Endodermal cell (in vitro differentiated cells): ENCODE results near the gene ZIC2. TPM values are rescaled to one million over a fixed set of nuclear protein-coding genes. Genes with fewer than 3 reads are reported as not detected.

Experiments
- DNase-seq: peaks from one replicate; pipeline ENCODE4 v3.0.0-alpha.2; 2017
- H3K27ac ChIP-seq: 2 replicates; pipeline ENCODE4 v1.5.1; 2013; ENCODE audit warnings: mild to moderate bottlenecking, low read depth, low read length, moderate library complexity
- H3K27me3 ChIP-seq: 2 replicates; pipeline ENCODE4 v1.6.1; 2013; ENCODE audit warnings: mild to moderate bottlenecking, low read length, moderate library complexity; ENCODE audit not compliant: insufficient read depth, control insufficient read depth, poor library complexity, severe bottlenecking
- H3K36me3 ChIP-seq: 2 replicates; pipeline ENCODE4 v1.7.0; 2013; ENCODE audit warnings: mild to moderate bottlenecking, low read length, moderate library complexity; ENCODE audit not compliant: control insufficient read depth, insufficient read depth
- H3K4me1 ChIP-seq: one replicate; pipeline ENCODE4 v1.7.0; 2013; ENCODE audit warnings: low read length; ENCODE audit not compliant: control insufficient read depth, insufficient read depth
- H3K4me3 ChIP-seq: 2 replicates; pipeline ENCODE4 v1.5.1; 2013; ENCODE audit warnings: mild to moderate bottlenecking, low read length, moderate library complexity
- H3K9ac ChIP-seq: 2 replicates; pipeline ENCODE4 v1.6.1; 2013; ENCODE audit warnings: mild to moderate bottlenecking, low read length, moderate library complexity; ENCODE audit not compliant: poor library complexity, severe bottlenecking; ENCODE audit errors: extremely low read depth
- H3K9me3 ChIP-seq: 2 replicates; pipeline ENCODE4 v1.6.1; 2013; ENCODE audit warnings: mild to moderate bottlenecking, low read length, moderate library complexity; ENCODE audit not compliant: control insufficient read depth
- H3K27ac Mint-ChIP-seq: 2 replicates; pipeline ENCODE4 v1.8.0; 2020; ENCODE audit warnings: mixed read lengths
- H3K27me3 Mint-ChIP-seq: 2 replicates; pipeline ENCODE4 v1.8.0; 2021; ENCODE audit warnings: mild to moderate bottlenecking, mixed read lengths; ENCODE audit not compliant: insufficient read depth
- H3K36me3 Mint-ChIP-seq: 2 replicates; pipeline ENCODE4 v1.8.0; 2020; ENCODE audit warnings: low read depth, mixed read lengths
- H3K4me1 Mint-ChIP-seq: 2 replicates; pipeline ENCODE4 v1.8.0; 2020; ENCODE audit warnings: mixed read lengths
- H3K4me3 Mint-ChIP-seq: 2 replicates; pipeline ENCODE4 v1.8.0; 2020; ENCODE audit warnings: mild to moderate bottlenecking, moderate library complexity, mixed read lengths
- H3K9me3 Mint-ChIP-seq: 2 replicates; pipeline ENCODE4 v1.8.0; 2020; ENCODE audit warnings: mild to moderate bottlenecking, mixed read lengths
- WGBS, 2 experiments: methylation state at CpG; one replicate each; pipeline versions ENCODE4 v1.1.5 to v1.1.7; 2013; ENCODE audit warnings: missing lambda C conversion rate in 2 of 2, mixed read lengths in 1 of 2; ENCODE audit not compliant: insufficient coverage in 1 of 2, insufficient read length in 1 of 2; 5-methylcytosine and 5-hydroxymethylcytosine counted together
- long read RNA-seq, 4 experiments: library from polyadenylated mRNA in 2 of 4; library from RNA in 1 of 4; library from capped mRNA in 1 of 4; stranded (forward) in 3 of 4; unstranded in 1 of 4; transcript quantifications; one replicate each; pipeline ENCODE4 v2.0.0, GENCODE V29; 2020 to 2021; ENCODE audit warnings: inconsistent platforms in 1 of 4
- polyA plus RNA-seq, 2 experiments: library from polyadenylated mRNA; stranded (reverse); fragments of 50-300 nt; gene quantifications; one replicate each; pipeline ENCODE4 v1.2.3, GENCODE V29; 2013
- total RNA-seq, 2 donors: library from RNA; stranded (reverse); fragmentation: NEBNext Ultra II Directional in 1 of 2; extraction: Animal tissue kit (Norgen Biotek cat#: 25700) in 1 of 2; gene quantifications; 2 replicates in 1 of 2; 3 replicates in 1 of 2; pipeline ENCODE4 v1.2.1, GENCODE V29; 2021
- TF ChIP-seq, protein P1 (sequence below): fragments of 200-600 bp; sonication (generic); conservative IDR thresholded peaks from 2 replicates; pipeline ENCODE4 v1.5.0; 2021; ENCODE audit warnings: antibody characterized with exemption, mild to moderate bottlenecking

ZIC2 gene
- total RNA-seq = 100 to 1,000 TPM; 182 to 301 TPM
- polyA plus RNA-seq (2013, experiment 1 of 2) = 198 TPM
- 160 TPM for polyA plus RNA-seq (2013, experiment 2 of 2)
- long read RNA-seq, experiment 1, transcript ZIC2-201 (3 exons, 2,983 nt) = major isoform, 13 of 77 reads
- long read RNA-seq, experiment 1, partial matches to known transcripts = 59 of 77 reads
- long read RNA-seq, experiment 1, other reads (novel, unspliced or antisense) = 3 of 77 reads
- long read RNA-seq, experiment 2, transcript ZIC2-201 (3 exons, 2,983 nt) = major isoform, 205 of 232 reads
- long read RNA-seq, experiment 2, partial matches to known transcripts = 13 of 232 reads
- long read RNA-seq, experiment 2, other reads (novel, unspliced or antisense) = 10 of 232 reads
- long read RNA-seq, experiment 3, partial matches to known transcripts = 0 of 8 reads
- long read RNA-seq, experiment 3, other reads (novel, unspliced or antisense) = 7 of 8 reads
- long read RNA-seq, experiment 4, partial matches to known transcripts = 0 of 2 reads
- long read RNA-seq, experiment 4, other reads (novel, unspliced or antisense) = 2 of 2 reads

DNA sequence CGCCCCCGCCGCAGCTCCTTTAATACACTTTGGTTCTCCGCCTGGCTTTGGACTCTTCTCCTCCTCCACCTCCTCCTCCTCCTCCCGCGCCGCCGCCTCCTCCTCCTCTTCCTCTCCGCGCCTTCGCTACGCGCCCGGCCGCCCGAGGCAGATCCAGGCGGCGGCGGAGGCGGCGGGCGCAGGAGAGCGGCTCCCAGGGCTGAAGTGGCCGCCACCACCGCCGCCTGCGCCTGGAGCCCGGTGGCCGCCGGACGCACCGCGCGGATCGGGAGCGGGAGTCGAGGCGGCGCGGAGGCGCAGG, at the start of gene ZIC2:
Gene ZIC2 (plus strand): TSS at position 50 of the 301 bp plus-strand sequence. CDS start 281 bp downstream, outside the sequence.
- Histone ChIP-seq H3K36me3 (peaks cover 42% of the 10 kb centered on the region), H3K9ac (peak within 1 kb of the TSS; percentile 98), H3K4me3 (peak within 1 kb of the TSS; percentile 92), H3K9me3 (no peaks in the 10 kb centered on the region), H3K4me1 (peaks cover 5% of the 10 kb centered on the region), H3K27me3 (peaks cover 16% of the 10 kb centered on the region), H3K27ac (peak within 1 kb of the TSS; percentile 98)
- Mint-ChIP-seq H3K9me3 (no peaks in the 10 kb centered on the region), H3K4me3 (peak within 1 kb of the TSS; percentile 94), H3K4me1 (peaks cover 27% of the 10 kb centered on the region), H3K27me3 (peaks cover 21% of the 10 kb centered on the region), H3K36me3 (peaks cover 35% of the 10 kb centered on the region), H3K27ac (peak within 1 kb of the TSS; percentile 94)
- DNase-seq = no peak
- 0 to 1% methylated on average over 18 to 38 of the region's 41 CpGs for WGBS, 2 experiments
- TF ChIP-seq, protein P1, sequence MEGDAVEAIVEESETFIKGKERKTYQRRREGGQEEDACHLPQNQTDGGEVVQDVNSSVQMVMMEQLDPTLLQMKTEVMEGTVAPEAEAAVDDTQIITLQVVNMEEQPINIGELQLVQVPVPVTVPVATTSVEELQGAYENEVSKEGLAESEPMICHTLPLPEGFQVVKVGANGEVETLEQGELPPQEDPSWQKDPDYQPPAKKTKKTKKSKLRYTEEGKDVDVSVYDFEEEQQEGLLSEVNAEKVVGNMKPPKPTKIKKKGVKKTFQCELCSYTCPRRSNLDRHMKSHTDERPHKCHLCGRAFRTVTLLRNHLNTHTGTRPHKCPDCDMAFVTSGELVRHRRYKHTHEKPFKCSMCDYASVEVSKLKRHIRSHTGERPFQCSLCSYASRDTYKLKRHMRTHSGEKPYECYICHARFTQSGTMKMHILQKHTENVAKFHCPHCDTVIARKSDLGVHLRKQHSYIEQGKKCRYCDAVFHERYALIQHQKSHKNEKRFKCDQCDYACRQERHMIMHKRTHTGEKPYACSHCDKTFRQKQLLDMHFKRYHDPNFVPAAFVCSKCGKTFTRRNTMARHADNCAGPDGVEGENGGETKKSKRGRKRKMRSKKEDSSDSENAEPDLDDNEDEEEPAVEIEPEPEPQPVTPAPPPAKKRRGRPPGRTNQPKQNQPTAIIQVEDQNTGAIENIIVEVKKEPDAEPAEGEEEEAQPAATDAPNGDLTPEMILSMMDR = no peak

DNA sequence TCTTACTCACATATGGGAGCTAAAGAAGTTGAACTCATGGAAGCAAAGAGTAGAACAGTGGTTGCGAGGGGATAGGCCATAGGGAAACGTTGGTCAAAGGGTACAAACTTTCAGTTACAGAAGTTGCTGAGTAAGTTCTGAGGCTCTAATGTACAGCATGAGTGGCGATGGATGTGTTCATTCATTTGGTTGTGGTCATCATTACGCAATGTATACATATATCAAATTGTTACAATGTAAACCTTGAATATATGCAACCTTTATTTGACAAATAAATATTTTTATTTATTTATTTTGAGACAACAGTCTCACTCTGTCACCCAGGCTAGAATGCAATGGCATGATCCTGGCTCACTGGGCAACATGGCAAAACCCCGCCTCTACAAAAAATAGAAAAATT, 48.7 kb upstream of the ZIC2 start:
- no peaks in the 10 kb centered on the region for H3K9me3 ChIP-seq
- no peak for DNase-seq
- TF ChIP-seq, protein P1 = no peak
- H3K27me3 ChIP-seq = no peaks in the 10 kb centered on the region
- H3K4me3 ChIP-seq = no peak overlapping the region
- H3K4me1 ChIP-seq = no peaks in the 10 kb centered on the region
- Mint-ChIP-seq H3K9me3 (no peaks in the 10 kb centered on the region), H3K27ac (no peak overlapping the region), H3K36me3 (no peaks in the 10 kb centered on the region), H3K4me1 (no peaks in the 10 kb centered on the region), H3K27me3 (no peaks in the 10 kb centered on the region), H3K4me3 (no peak overlapping the region)
- no peak overlapping the region for H3K9ac ChIP-seq
- WGBS, 2 experiments = 97 to 100% methylated on average over 1 to 4 of the region's 5 CpGs
- H3K27ac ChIP-seq = no peak overlapping the region
- no peaks in the 10 kb centered on the region for H3K36me3 ChIP-seq

DNA sequence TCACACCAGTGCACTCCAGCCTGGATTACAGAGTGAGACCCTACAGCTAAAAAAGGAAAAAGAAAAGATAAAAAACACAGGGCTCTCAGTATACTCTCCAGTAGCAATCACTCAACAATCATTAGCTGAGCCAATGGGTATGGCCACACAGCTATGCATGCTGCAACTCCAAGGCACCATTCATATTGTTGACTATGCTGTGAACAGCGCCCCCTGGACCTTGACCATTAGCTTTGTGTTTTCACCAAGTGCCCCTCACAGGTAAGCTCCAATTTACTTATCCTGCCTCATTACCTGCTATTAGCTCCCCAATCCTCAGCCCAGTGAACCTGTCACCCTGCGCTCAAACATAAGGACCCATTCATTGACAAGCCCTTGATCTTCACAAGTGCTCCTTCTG, 45.8 kb upstream of the ZIC2 start:
- TF ChIP-seq, protein P1 = peak; percentile 69
- Mint-ChIP-seq H3K27me3 (no peaks in the 10 kb centered on the region), H3K27ac (no peak overlapping the region)

More for the DNA sequence above, 45.8 kb upstream of the ZIC2 start:
- WGBS, 2 experiments = 89 to 90% methylated on average over 2 of the region's 2 CpGs
- Mint-ChIP-seq H3K9me3 (no peaks in the 10 kb centered on the region), H3K4me3 (no peak overlapping the region), H3K4me1 (no peaks in the 10 kb centered on the region), H3K36me3 (no peaks in the 10 kb centered on the region)
- Histone ChIP-seq H3K36me3 (no peaks in the 10 kb centered on the region), H3K27ac (no peak overlapping the region), H3K9ac (no peak overlapping the region), H3K9me3 (no peaks in the 10 kb centered on the region), H3K4me3 (no peak overlapping the region), H3K4me1 (no peaks in the 10 kb centered on the region), H3K27me3 (no peaks in the 10 kb centered on the region)
- DNase-seq = peak; percentile 82
